ENCODE data around the gene ZRANB2.

GRCh38 chr1:71087713-71088112 lies 6.9 kb upstream of the ZRANB2 start:
- TF ChIP-seq CTCF (IDR thresholded peaks at IDR 0.05 in 2 of 3, conservative IDR thresholded peaks at IDR 0.05 in 1 of 3; ENCODE audit: control insufficient read depth in 2 of 3, extremely low read depth in 1 of 3, insufficient read depth in 1 of 3, low read depth in 3 of 3, low read length in 3 of 3) (no peak), RAD21 (IDR thresholded peaks at IDR 0.05; ENCODE audit: insufficient read depth, low read depth, low read length) (no peak), POLR2AphosphoS5 (IDR thresholded peaks at IDR 0.05; ENCODE audit: low read length) (no peak), POLR2A (IDR thresholded peaks at IDR 0.05; ENCODE audit: low read depth, low read length) (no peak), EP300 (IDR thresholded peaks at IDR 0.05; ENCODE audit: borderline replicate concordance in 1 of 2, control insufficient read depth in 1 of 2, low read depth in 2 of 2, low read length in 2 of 2) (no peak), ZNF24 (IDR thresholded peaks at IDR 0.05) (no peak)

Data from GM12878 (cell line).